PFSK-1 (cell line): ENCODE measurements around the gene BNC2.

ENCODE experiments used
- FOXP2 ChIP-seq: optimal IDR thresholded peaks from 2 replicates; pipeline ENCODE3; 2011; ENCODE audit warnings: borderline replicate concordance, control low read depth, inconsistent platforms; ENCODE audit not compliant: insufficient read depth; ENCODE audit errors: extremely low read length, extremely low read depth
- REST ChIP-seq, 2 experiments: IDR thresholded peaks; 2 replicates each; pipeline versions ENCODE4 v1.6.1 to v1.8.0; 2011 to 2012; ENCODE audit warnings: low read depth in 2 of 2, low read length in 2 of 2, control low read depth in 1 of 2, inconsistent platforms in 1 of 2, mild to moderate bottlenecking in 1 of 2, moderate library complexity in 1 of 2; ENCODE audit not compliant: insufficient read depth in 1 of 2
- SIN3A ChIP-seq: IDR thresholded peaks from 2 replicates; pipeline ENCODE4 v1.6.1; 2012; ENCODE audit warnings: mild to moderate bottlenecking, low read length, moderate library complexity, borderline replicate concordance; ENCODE audit not compliant: insufficient read depth
- TAF1 ChIP-seq: IDR thresholded peaks from 2 replicates; pipeline ENCODE4 v1.6.1; 2012; ENCODE audit warnings: low read length, control low read depth, borderline replicate concordance; ENCODE audit not compliant: insufficient read depth

- TF ChIP-seq TAF1 = no peak
- TF ChIP-seq REST (IDR thresholded peaks at IDR 0.05; ENCODE audit: insufficient read depth in 1 of 2, low read depth in 2 of 2, low read length in 2 of 2) = no peak
- TF ChIP-seq SIN3A = no peak
- no peak for TF ChIP-seq FOXP2
Observed at GRCh38 chr9:16834817-16835216, 35.7 kb downstream of the BNC2 start.
